ENCODE results near the gene UPP2.

UPP2 gene

DNA sequence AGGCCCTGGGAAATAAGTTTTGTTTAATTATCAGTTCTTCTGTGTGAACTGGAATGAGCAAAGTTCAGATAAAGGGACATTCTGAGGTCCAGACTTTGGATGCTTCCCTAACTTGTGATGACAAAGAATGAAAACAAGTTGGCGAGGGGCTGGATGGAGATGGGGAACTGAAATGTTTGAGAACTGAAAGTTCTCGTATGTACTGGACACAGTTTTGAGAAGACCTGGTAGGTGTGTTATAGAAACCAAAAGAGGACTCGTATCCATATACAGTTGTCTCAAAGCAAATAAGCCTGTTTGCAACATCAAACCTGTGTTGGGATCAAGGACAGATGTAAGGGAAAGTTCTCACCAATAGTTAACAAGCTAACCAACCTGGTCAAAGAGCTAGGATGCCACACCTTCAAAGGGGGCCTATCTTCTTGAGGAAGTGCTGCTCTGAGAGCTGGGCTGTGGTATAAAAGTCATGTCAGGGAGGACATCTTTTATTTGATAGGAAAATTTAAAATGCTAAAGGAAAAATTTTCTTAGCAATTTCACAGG, at the start of gene UPP2:
Gene UPP2, plus strand, starts transcription at position 493 of the 543 bp plus-strand sequence. CDS start 188 bp downstream, outside the sequence.
- DNase-seq, result no peak

DNA sequence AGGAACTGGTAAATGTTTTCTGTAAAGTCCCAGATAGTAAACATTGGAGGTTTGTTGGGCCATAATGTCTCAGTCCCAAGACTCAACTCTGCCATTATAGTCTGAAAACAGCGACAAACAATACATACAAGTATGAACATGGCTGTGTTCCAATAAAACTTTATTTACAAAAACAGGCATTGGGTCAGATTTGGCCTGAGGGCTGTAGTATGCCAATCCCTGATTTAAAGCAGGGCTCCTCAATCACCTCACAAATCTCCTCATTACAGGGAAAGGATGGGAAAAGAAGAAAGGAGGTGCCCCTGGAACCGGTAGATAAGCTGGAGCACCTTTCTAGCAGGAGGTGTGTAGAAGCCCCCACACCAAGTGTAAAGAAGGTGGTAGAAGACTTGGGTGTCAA, 48.9 kb upstream of the UPP2 start:
- no peak for DNase-seq

DNA sequence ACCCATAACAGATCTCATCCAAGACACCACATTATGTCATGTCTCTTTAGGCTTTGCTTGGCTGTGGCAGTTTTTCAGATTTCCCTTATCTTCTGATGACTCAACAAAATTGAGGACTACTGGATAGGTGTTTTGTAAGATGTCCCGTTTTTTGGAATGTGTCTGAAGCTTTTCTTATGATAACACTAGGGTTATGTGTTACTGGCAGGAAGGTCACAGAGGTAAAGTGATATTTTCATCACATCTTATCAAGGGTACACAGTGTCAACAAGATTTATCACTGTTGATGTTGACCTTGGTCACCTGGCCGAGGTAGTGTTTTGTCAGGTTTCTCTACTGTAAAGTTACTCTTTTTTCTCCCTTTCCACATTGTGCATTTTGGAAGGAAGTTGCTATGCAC, 44.8 kb upstream of the UPP2 start:
- no peak for DNase-seq

DNA sequence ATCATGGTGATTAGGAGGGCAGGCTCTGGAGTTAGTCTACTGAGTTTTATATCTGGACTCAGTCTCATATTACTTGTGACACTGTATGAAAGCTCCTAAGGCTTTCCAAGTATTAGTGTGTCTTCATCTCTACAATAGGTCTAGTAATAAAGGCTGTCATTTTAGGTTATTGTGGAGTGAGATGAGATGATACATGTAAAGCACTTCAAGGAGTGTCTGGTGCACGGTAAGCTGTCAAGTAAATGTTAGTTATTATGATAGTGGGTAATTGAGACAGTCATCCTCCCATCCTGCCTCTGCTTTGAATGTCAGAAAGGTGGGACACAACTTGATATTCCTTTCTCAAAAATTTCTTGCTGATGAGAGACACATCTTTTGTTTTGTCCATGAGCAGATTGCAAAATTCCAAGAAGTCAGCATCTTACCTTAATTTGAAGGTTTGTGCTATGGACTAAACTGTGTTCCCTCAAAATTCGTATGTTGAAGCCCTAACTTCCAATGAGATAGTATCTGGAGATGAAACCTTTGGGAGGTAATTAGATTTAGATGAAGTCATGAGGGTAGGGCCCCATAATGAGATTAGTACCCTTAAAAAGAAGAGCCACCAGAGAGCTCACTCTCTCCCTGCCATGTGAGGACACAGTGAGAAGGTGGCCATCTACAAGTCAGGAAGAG, 41.4 kb upstream of the UPP2 start:
- DNase-seq, result no peak

DNA sequence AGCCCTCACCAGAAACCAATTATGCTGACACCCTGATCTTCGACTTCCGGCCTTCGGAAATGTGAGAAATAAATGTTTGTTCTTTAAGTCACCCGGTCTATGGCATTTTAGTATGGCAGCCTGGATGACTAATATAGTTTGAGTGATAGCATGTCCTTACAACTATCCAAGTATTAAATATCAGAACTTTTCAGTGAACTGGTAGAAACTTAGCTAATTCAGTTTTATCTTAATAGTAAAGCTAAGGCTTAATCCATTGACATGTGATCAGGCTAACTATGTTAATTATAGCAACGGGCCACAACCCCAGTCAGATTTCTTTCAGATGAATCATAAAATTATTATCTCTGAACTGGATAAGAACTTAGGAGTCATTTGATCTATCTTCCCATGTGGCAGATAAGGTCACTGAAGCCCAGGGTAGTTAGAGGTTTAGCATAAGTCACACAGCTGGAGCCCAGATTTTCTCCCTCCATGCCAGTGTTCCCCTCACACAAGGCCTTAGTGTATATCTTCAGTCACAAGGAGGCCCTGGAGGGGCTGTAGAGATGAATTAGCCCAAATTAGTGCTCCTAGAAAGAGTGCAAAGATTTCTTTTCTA, 40.7 kb upstream of the UPP2 start:
- no peak for DNase-seq

DNA sequence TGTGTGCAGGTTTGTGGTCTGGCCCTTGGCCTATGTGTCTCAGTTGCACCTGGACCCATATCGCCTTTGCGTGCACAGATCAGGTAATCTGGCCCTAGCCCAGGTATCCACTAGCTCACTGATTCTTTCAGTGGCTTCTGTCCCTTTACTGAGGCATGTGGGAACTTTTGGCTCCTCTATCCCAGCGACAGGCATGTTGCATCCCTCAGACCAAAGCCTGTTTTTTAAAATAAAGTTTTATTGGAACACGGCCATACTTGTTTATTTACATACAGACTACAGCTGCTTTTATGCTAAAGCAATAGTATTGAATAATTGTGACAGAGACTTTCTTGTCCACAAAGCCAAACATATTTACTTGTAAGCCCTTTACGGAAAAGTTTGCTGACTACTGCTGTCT, 39.9 kb upstream of the UPP2 start:
- DNase-seq, result no peak

DNA sequence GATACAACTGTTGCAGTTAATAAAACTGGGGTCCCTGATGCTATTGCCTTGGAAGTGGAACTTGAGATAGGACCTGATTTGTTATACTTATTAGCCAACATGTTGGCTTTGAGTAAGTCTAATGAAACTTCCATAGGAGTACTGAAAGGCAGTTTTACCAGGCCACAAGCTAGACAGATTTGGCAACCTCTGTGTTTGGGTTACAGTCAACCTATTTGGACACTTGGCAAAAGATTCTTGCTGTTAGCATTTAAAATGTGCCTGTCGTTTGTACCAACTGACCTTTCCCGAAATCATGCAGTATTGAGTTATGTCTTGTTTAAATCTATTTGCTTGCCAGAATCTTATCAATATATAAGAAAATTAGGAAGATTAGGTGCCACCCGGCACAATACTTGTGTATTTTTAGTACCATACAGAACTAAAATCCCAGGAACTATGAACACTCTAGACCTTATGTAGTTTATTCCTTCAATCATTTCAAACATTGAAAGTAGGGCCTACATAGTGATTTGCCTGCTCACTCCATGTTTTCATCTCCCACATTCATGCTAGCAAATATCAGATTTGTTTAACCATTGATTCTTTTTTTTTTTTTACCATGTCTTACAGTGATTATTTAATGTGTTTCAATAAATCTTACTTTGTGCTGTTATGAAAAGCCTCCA, 35.5 kb upstream of the UPP2 start:
- DNase-seq, result no peak

DNA sequence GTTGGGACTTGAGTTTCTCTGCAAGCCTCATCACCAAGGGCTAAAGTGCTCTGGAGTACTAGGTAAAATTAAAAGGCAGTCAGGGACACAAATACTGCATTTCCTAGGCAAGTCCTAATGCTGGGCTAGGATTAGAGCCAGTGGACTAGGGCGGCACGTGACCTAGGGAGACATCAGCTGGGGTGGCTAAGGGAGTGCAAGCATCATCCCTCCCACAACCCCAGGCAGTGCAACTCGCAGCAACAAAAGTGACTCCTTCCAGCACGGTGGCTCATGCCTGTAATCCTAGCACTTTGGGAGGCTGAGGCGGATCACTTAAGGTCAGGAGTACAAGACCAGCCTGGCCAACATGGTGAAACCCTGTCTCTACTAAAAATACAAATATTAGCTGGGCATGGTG, 30.7 kb upstream of the UPP2 start:
- no peak for DNase-seq

DNA sequence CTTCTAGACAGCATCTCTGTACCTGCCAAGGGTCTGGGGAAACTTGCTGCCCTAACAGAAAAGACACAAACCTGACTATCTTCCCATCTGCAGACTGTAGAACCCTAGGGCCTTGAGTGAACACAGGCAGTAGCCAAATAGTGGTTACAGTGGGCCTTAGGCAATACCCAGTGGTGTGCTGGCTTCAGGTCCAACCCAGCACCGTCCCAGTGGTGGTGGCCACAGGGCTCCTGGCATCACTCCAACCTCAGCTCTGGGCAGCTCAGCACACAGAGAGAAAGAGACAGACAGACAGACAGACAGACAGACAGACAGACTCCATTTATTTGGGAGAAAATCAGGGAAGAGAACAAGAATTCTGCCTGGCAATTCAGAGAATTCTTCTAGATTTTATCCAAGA, 29.3 kb upstream of the UPP2 start:
- DNase-seq, result no peak

DNA sequence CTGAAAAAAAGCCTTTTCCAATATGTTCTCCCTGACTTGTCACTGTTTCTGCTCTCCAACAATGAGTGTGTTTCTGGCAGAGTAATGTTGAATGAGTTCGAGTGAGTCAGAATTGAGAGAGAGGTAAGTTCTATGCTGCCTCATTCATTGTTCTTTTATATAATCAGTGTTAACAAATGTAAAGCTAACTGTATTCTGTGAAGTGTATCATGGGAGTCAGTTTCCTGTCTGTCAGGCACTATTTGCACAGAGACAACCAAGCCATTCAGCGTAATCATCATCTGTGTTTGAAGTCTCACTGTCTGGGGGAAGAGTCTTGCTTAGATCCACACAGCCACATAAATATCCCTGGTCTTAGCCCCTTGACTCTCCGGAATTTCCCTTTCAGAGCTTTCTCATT, 22.0 kb upstream of the UPP2 start:
- no peak for DNase-seq

DNA sequence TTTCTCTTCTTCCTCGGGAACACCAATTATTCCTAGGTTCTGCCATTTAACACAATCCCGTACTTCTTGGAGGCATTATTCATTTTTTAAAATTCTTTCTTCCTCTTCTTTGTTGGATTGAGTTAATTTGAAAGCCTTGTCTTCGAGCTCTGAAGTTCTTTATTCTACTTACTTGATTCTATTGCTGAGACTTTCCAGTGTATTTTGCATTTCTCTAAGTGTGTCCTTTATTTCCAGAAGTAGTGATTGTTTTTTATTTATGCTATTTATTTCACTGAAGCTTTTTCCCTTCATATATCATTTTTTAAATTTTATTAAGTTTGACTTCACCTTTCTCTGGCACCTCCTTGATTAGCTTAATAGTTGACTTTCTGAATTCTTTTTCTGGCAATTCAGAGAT, 13.6 kb upstream of the UPP2 start:
- no peak for DNase-seq

DNA sequence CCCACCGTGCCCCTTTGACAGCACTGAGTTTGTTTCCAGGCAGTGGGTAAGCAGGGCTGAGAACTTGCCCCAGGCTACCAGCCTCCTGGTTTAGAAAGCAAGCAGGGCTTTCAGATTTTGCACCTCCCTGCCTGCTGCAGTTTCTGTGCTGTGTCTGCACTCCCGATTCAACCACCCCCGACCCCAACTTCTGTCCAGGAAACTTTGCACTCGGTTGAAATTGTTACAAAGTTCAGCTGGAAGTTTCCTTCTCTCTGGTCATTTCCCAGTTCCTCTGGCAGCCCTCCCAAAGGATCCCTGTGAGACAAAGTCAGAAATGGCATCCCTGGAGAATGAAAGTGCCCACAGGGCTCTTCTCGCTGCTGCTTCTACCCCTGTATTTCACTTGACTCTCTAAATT, 12.4 kb upstream of the UPP2 start:
- DNase-seq, result no peak

DNA sequence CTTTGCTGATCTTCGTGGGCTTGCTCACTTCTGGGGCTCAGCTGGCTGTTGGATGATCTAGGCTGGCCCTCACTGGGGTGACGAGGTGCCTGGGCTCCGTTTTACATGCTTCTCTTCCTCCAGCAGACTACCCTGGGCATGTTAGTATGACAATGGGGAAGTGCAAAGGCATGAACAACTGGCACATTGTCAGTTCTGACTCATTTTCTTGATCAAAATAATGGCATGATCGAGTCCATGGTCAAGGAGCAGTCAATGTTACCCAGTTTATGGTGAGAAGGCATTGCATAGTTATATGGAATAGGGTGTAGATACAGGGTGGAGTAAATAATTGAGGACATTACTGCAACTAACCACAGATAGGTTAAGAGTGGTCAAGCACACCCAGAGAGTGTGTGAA, 10.0 kb upstream of the UPP2 start:
- DNase-seq, result no peak

DNA sequence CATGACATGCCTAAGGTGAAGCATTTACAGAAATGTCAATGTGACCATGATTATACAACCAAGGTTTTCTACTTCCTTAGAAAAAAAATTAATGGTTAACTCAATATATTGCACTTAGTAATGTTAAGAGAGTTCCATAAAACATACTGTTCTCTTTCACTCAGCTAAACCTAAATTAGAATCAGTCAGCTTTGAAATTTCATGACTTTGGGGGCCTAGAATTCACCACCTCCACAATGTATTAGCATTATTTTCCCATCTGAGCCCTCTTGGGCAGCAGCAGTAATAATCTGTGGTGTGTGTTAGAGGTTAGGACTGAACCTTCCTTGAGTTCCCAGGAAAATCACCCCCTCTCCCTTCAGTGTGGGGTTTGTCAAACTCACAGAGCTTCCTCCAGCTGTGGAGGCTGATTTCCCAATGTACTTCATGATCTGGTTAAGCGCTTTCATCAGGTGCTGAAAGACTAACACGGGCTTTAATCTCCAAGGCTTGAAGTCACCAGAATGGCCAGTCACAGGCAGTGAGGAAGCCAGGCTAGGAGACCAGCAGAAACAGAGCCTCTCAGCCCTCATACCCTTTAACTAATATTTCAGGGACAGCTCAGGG, 7.1 kb upstream of the UPP2 start:
- DNase-seq, result no peak

DNA sequence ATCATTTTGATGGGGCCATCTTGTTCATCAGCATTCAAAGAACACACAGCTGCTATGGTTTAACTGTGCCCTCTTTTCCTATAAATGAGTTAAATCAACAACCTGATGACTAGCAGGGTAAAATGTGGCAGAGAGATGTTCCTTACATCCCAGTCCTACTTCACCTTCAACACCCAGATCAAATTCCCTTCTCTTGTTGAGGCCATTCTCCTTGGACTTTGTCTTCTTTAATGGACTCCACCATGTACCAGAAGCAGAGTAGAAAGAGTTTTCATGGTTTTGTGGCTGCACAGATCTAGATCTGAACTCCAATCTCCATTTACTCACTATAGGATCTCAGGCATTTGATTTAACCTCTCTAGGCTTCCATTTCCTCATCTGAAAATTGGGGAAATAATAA, 6.4 kb upstream of the UPP2 start:
- no peak for DNase-seq

DNA sequence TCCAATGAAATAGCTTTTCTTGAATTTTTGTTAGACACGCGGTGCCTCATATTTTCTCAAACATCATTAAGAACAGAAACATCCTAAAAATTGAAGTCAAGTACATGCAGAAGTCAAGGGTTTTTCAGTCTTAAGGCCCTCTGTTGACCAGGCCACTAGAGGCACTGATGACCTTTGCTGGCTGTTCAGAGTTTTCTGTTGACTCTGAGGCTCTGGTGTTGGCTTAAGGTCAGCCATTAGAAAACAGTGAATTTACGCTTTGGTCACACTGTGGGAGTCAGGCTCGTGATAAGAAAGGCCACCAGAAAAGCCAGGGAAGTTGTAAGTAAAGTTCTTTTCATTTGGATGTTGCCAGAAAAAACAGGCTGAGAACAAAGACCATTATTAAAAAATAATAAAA, 5.8 kb upstream of the UPP2 start:
- no peak for DNase-seq

DNA sequence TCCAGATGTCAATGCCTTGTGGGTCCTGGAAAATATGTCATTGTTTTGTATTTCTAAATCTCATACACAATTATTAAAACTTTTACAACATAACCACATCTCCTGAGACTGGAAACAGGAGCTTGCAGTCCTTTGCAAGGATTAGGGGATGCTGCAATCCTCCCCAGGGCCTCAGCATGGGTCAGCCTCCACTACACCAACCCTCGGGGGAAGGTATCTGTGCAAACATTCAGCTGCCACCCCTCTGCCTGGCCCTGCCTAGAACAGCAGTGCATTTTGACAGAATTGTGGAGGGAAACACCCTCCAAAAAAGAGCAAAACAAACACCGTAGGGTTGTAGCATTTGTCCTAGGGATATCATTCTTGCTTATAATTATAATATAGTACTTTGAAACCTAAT, 4.2 kb upstream of the UPP2 start:
- no peak for DNase-seq

DNA sequence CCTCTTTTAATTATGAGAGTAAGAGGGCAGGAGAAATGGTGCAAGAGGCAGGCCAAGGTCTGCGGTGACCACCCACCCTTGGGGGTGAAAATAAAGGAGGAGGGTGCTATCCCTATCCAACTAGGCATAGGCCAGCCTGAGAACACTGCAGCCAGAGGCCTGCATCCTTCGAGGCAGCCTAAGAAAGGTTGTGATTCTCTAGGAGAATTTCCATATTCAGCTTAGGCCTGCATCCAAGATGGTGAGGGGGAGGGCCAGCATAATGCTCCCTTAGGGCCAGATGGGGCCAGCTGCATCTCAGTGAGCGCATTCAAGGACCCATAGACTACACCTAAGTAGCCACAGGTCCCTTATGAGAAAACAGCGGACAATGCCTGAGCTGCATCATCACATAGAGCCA, 3.5 kb upstream of the UPP2 start:
- DNase-seq, result no peak

DNA sequence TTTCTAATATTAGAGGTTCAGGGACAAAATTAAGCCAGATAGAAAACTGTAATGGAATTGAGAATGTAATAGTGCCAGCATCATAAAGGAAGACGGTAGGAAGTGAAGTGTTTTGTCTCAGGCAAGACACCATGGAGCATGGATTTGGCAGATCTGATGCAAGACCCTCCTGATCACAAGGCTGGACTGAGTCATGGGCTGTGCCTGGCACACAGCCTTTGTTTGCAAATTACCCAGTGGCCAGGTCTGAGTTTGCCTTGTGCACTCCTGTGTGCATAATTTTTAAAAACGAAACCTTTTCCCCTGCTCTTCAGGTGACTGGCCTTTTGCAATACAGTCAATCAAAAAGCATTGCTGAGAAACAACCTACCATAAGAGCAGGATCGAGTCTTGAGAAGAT, 2.0 kb upstream of the UPP2 start:
- no peak for DNase-seq

DNA sequence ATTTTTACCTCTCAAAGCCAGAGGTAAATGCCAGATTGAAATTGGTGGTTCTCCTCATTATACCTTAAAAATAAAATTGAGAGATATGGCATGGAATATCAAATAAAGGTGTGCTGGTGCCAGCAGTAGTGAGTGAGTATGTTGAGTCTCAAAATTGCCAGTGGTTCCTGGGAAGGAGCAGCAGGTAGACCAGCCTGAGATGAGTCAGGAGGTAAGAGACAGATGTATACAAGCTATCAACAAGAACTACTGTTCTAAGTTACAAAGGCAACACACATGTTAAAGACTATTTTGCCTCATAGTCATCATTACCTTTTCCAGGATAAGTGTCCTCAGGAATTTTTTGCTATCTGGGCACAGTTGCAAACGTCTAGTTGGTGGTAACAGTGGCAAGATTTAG, 1.3 kb upstream of the UPP2 start:
- no peak for DNase-seq

DNA sequence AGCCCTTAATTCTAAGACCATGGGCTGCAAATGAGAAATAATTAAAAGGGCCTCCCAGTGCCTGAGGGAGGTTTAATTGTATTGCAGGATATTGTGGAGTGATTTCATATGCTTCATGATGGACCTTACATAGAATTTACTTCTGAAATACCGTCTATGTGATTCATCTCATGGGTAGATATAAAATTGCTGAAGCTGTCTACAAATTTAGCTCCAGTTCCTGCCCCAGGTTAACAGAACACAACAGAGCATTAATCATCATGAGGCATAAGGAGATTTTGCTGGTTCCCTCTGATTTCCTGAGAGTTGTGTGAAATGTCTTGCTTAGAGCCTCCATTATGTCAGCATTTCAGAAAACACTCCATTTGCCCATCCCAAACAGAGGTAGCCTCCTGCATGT, 770 bp downstream of the UPP2 start:
- no peak for DNase-seq

DNA sequence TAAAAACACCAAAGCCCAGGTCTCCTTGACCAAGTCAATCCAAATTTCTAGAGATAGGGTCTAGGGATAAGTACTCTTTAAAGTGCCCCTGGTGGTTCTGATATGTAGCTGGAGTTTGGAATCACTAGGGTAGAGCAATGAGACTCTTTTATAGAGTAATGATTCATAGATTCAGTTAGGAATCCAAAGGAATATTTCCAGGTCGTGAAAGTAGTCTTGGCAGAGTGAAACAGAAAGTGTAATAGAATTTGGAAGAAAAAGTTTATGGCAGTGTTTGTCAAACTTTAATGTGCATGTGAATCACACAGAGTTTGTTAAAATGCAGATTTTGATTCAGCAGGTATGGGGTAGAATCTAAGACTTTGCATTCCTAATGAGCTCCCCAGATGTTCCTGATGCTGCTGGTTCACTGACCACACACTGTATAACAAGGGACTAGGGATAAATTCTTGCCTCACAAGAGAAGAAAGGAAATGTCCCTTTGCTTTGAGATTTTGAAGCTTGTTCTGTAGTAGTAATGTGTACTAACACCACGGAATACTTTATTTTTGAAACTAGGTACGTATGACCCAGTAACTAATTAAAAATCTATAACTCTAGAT, 1.8 kb downstream of the UPP2 start:
- DNase-seq, result no peak

DNA sequence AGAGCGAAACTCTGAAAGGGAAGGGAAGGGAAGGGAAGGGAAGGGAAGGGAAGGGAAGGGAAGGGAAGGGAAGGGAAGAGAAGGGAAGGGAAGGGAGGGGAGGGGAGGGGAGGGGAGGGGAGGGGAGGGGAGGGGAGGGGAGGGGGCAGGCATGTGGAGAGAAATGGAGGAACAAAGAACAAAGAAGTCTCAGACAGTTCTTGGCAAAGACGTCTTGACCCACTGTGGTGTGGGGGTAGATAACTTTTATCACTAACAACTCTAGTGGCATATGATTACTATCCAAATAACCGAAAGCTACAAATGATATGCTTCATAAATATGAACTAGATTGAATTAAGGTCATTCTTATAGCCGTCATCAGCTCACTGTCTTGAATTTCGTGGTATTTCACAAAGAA, 3.2 kb downstream of the UPP2 start:
- no peak for DNase-seq

DNA sequence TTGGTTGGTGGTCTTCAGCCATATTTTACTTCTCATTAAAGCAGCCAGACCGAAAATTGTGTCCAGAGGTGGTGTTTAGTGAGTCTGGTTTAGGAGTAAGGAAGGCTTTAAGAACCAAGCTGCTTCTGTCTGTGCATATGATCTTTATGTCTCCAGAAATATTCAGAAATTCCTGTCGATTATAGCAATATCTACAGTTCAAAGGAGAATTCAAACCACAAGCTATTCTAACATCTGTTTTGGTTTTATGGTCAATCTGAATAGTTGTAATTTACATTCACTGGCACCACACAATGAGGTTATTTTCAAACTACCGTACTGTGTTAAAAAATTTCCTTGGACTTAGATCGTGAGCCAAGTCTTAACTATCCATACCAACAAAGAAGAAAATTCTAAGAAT, 11.3 kb downstream of the UPP2 start:
- no peak for DNase-seq
